Mucosa of descending colon (tissue), 3 donors: ENCODE data around the gene TRIO. TPM values are rescaled to one million over a fixed set of nuclear protein-coding genes. Genes with fewer than 3 reads are reported as not detected.

Source experiments
- ATAC-seq: fragments of 200-7000 bp; cut with Tn5 transposase; one replicate; pipeline ENCODE4 v1.9.1; 2020; ENCODE audit warnings: mild to moderate bottlenecking, moderate library complexity
- DNase-seq, 3 donors: peaks; one replicate each; pipeline ENCODE4 v3.0.0-alpha.2; 2020
- H3K36me3 ChIP-seq: fragments of 200-600 bp; one replicate; pipeline ENCODE4 v1.8.0; 2021; ENCODE audit warnings: low read depth, mild to moderate bottlenecking
- H3K4me1 ChIP-seq: fragments of 200-600 bp; one replicate; pipeline ENCODE4 v1.8.0; 2021; ENCODE audit warnings: low read depth, mild to moderate bottlenecking
- H3K4me3 ChIP-seq: fragments of 200-600 bp; one replicate; pipeline ENCODE4 v1.8.0; 2021; ENCODE audit warnings: mild to moderate bottlenecking
- H3K9me3 ChIP-seq: fragments of 200-600 bp; one replicate; pipeline ENCODE4 v1.8.0; 2021; ENCODE audit warnings: mild to moderate bottlenecking
- CTCF ChIP-seq: fragments of 200-600 bp; IDR thresholded peaks from one replicate; pipeline ENCODE4 v1.8.0; 2022; ENCODE audit warnings: antibody characterized with exemption, mild to moderate bottlenecking
- intact Hi-C, 2 donors: fragments of 100-400 bp; cut with DNase I in 1 of 2; cut with micrococcal nuclease in 1 of 2; formaldehyde crosslinking; loops; one replicate each; pipeline versions ENCODE4 v1.11.0 to v1.11.1; 2022; cut with DNase I, micrococcal nuclease
- total RNA-seq, 3 donors: library from RNA; stranded (reverse); fragmentation: NEBNext Ultra II Directional in 2 of 3; extraction: Animal tissue kit (Norgen Biotek cat#: 25700) in 2 of 3; gene quantifications; one replicate each; pipeline versions ENCODE4 v1.2.1 to v1.2.4, GENCODE V29; 2021 to 2023
- donor health status: DM: no; HTN: no; CAD: no; lungs with moderate emphysema.
- donor health status: DM: no; HTN: no; CAD: no.
- donor health status: DM: no; HTN: yes; CAD: no.

Gene TRIO
- total RNA-seq, 3 donors from 2014 or later: 164 to 231 (median 168) TPM

DNA sequence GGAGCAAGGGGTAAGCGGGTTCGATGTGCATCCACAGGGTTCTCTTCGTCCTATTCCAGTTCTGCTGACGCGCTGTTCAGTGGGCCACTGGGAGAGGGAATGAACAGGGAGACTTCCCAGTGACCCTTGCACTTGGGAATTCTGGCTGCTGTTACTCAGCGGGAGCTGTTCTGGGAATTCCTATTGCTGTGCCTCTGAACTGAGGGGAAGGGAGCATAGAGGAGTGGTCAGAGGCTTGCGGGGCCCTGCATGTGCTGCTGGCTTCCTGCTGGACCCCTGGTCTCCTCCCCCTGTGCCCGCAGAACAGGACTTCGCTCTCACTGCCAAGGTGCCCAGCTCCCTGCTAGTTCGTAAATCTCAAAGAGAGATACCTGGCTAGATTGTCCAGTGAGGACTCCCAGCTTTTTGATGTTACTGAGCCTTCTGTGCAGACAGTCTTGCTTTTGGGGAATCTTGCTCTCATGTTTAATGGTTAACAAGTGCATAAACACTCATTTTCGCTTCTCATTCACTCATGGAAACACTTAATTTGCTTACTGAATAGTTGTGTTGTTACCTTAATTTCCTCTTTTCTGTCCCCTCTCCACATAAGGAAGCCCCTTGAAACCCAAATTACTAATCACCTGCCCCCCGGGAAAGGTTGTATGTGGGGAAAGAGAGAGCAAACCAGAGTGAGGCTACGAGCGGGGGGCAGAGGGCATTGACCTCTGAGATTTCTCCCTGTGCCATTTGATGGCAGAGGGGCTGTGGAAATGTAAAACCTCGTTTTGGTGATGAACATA, 5.9 kb downstream of the TRIO start:
- no peak for DNase-seq
- no peak overlapping the region for H3K4me3 ChIP-seq
- intact Hi-C loops: loop anchor here (10.0 kb wide), 3 partner anchors 56 to 116 kb away; no protein-coding TSS in a partner anchor

GRCh38 chr5:14149672-14150274, 6.6 kb downstream of the TRIO start:
- no peak for ATAC-seq
- H3K4me3 ChIP-seq: no peak overlapping the region
- no peak for DNase-seq
- no peaks in the 10 kb centered on the region for H3K9me3 ChIP-seq
- peaks cover 69% of the 10 kb centered on the region for H3K4me1 ChIP-seq
- no peak for TF ChIP-seq CTCF
- H3K36me3 ChIP-seq: no peaks in the 10 kb centered on the region
- intact Hi-C loops: loop anchor here (10.0 kb wide), 3 partner anchors 55 to 115 kb away; no protein-coding TSS in a partner anchor

More for the DNA sequence above, 5.9 kb downstream of the TRIO start:
- ATAC-seq: peak; percentile 5
- no peak for TF ChIP-seq CTCF
- Histone ChIP-seq H3K4me1 (peaks cover 63% of the 10 kb centered on the region), H3K36me3 (no peaks in the 10 kb centered on the region), H3K9me3 (no peaks in the 10 kb centered on the region)

DNA sequence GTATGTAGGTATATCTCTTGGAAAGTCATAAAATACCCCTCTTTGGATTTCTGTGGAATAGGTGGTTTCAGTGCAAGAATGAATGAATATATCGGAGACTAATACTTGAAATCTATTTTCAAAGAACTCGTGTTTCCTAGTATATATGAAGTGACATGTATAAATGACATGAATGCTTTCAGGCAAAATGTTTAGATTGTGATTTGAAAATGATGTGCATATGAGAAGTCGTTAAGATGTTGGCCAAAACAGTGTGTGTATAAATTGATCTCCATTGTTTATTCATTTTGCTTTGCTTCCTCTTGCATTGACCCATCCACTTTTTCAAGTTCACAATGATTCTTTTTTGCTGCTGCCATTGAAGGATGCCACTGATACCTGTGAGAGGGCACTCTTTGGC, 8.3 kb downstream of the TRIO start:
- ATAC-seq: no peak
- no peaks in the 10 kb centered on the region for H3K36me3 ChIP-seq
- no peaks in the 10 kb centered on the region for H3K9me3 ChIP-seq
- peaks cover 59% of the 10 kb centered on the region for H3K4me1 ChIP-seq
- DNase-seq: no peak
- H3K4me3 ChIP-seq: no peak overlapping the region
- intact Hi-C loops: no loop called here
- no peak for TF ChIP-seq CTCF

GRCh38 chr5:14153071-14153864, 10.1 kb downstream of the TRIO start:
- H3K36me3 ChIP-seq: no peaks in the 10 kb centered on the region
- DNase-seq (no peak), ATAC-seq (peak; percentile 21)
- no peaks in the 10 kb centered on the region for H3K9me3 ChIP-seq
- TF ChIP-seq CTCF: no peak
- H3K4me3 ChIP-seq: no peak overlapping the region
- intact Hi-C loops: no loop called here
- peaks cover 40% of the 10 kb centered on the region for H3K4me1 ChIP-seq

DNA sequence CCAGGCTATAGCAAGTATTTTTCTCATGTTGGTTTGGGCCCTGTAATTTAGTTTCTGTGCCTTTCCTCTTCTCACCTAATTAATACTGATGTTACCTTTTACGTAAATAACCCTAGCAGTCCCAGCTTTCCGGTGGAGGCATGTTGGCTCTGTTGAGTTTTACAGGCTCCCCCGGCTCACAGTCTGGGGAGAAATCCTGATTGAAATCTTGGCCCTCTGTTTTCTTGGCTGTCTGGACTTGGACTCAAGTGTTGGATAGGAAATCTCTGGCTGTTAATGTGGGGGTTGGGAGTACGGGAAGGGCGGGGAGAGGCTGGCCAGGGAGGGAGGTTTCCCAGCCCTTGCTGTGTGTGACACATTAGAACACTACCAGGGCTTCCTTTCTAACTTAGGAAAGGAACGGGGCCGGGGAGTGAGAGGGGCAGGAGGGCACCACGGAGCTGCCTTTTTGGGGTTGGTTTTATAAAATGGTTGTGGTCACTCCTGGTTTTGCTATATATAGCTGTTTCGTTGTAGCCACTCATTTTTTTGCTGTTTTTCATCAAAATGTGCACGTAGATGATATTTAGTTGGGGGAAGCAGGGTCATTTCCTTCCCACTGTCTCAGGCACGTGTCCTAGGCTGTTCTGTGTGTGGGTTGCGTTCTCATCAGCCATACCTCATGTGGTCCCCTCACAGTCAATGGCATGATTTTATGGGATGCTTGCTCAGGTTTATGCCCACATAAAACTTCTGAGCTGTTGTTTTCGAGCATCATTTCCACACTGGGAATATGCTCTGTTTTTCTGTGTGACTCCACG, 11.0 kb downstream of the TRIO start:
- DNase-seq (peak; percentile 72 to 80 (median 75)), ATAC-seq (peak; percentile 89)
- Histone ChIP-seq H3K36me3 (no peaks in the 10 kb centered on the region), H3K9me3 (no peaks in the 10 kb centered on the region), H3K4me3 (no peak overlapping the region), H3K4me1 (peaks cover 32% of the 10 kb centered on the region)
- TF ChIP-seq CTCF: no peak
- intact Hi-C loops: no loop called here
